Type B pancreatic cell (in vitro differentiated cells): ENCODE measurements around the gene OR2M2. TPM values are rescaled to one million over a fixed set of nuclear protein-coding genes. Genes with fewer than 3 reads are reported as not detected.

Experiments used
- DNase-seq: peaks from one replicate; pipeline ENCODE4 v3.0.0; 2021; ENCODE audit warnings: mixed read lengths; ENCODE audit not compliant: unreplicated experiment; ENCODE audit errors: extremely low spot score
- H3K27ac Mint-ChIP-seq: 2 replicates; pipeline ENCODE4 v1.8.0; 2021; ENCODE audit warnings: mild to moderate bottlenecking, mixed read lengths
- H3K27me3 Mint-ChIP-seq: 2 replicates; pipeline ENCODE4 v1.8.0; 2021; ENCODE audit warnings: mixed read lengths
- H3K36me3 Mint-ChIP-seq: 2 replicates; pipeline ENCODE4 v1.8.0; 2021; ENCODE audit warnings: mixed read lengths
- H3K4me1 Mint-ChIP-seq: one replicate; pipeline ENCODE4 v1.8.0; 2021; ENCODE audit warnings: mixed read lengths; ENCODE audit not compliant: unreplicated experiment
- H3K4me3 Mint-ChIP-seq: 2 replicates; pipeline ENCODE4 v1.8.0; 2021; ENCODE audit warnings: mild to moderate bottlenecking, mixed read lengths
- H3K9me3 Mint-ChIP-seq: 2 replicates; pipeline ENCODE4 v1.8.0; 2021; ENCODE audit warnings: mixed read lengths
- CTCF ChIP-seq: fragments of 200-600 bp; sonication (generic); conservative IDR thresholded peaks from 2 replicates; pipeline ENCODE4 v1.5.0; 2021; ENCODE audit warnings: antibody characterized with exemption, mild to moderate bottlenecking
- total RNA-seq: library from RNA; stranded (reverse); gene quantifications from 2 replicates; pipeline ENCODE4 v1.2.1, GENCODE V29; 2021; ENCODE audit warnings: low replicate concordance

The OR2M2 gene
- total RNA-seq, 1 donor from 2014 or later: not detected

DNA sequence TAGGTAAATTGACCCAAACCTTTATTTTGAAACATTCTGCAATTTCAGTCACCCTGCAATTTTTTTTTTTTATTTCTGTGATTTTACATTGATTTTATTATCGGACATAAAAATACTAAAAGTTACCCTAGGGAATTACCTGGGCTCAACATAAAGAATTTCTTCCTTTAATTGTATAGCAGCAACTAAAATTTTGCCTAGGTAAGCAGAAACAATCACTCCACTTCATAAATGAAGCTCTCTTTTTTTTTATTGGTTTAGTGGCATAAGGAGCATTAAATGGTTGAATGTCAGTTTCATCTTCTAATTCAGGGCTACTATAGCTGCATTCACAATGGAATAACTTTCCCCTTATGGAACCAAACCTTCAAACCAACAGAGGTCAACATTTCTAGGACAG, 41.3 kb downstream of the OR2M2 start:
- H3K4me1 Mint-ChIP-seq: no peaks in the 10 kb centered on the region
- H3K9me3 Mint-ChIP-seq: peaks cover 5% of the 10 kb centered on the region
- H3K27ac Mint-ChIP-seq: no peak overlapping the region
- DNase-seq: no peak
- no peaks in the 10 kb centered on the region for H3K36me3 Mint-ChIP-seq
- TF ChIP-seq CTCF: no peak
- H3K27me3 Mint-ChIP-seq: no peaks in the 10 kb centered on the region
- H3K4me3 Mint-ChIP-seq: no peak overlapping the region

DNA sequence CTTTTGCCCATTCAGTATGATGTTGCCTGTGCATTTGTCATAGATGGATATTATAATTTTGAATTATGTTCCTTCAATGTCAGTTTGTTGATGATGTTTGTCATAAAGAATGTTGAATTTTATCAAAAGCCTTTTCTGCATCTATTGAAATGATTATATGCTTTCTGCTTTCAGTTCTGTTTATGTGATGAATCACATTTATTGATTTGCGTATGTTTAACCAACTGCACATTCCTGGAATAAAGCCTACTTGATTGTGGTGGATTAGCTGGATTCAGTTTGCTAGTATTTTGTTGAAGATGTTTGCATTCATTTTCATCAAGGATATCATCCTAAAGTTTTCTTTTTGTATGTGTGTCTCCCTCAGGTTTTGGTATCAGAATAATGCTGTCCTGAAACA, 50.9 kb downstream of the OR2M2 start:
- peaks cover 9% of the 10 kb centered on the region for H3K9me3 Mint-ChIP-seq

DNA sequence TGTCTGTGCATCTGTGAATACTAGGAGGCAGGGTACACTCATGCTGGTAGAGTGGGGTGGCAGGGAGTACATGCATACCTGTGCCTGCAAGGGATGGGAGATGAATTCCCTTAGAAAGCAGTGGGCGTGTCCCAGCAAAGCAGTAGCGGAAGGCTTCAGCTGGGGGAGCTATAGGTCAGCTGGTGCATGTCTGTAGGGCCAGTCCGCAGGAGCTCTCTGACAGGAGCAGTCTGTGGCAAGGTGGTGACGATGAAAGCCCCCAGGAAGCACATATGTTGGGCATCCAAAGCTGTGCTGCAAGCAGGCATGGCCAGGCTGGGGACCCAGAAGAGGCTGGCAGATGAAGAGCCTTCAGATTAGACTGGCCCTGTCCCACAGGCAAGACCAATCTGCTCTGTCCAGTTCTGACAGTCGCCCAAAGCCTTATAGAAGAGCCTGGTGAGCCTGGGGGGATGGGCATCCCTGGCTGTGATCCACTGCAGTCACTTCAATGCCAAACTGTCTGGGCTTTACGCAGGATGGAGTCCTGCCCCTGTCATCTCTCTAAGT, 54.8 kb downstream of the OR2M2 start:
- TF ChIP-seq CTCF: no peak
- Mint-ChIP-seq H3K27me3 (no peaks in the 10 kb centered on the region), H3K4me3 (no peak overlapping the region), H3K9me3 (peaks cover 5% of the 10 kb centered on the region), H3K4me1 (no peaks in the 10 kb centered on the region), H3K27ac (no peak overlapping the region), H3K36me3 (no peaks in the 10 kb centered on the region)
- DNase-seq: no peak

More for the DNA sequence above, 50.9 kb downstream of the OR2M2 start:
- Mint-ChIP-seq H3K4me3 (no peak overlapping the region), H3K4me1 (no peaks in the 10 kb centered on the region), H3K27ac (no peak overlapping the region), H3K27me3 (no peaks in the 10 kb centered on the region), H3K36me3 (no peaks in the 10 kb centered on the region)
- no peak for DNase-seq
- TF ChIP-seq CTCF: no peak

Other genes starting within 250 kb of the OR2M2 start
- gene OR2AJ1, start 249.9 kb upstream of the OR2M2 start, total RNA-seq: not detected in 2 replicates
- gene OR2L8, start 226.0 kb upstream of the OR2M2 start, total RNA-seq: not detected in 2 replicates
- not detected in 2 replicates for gene OR2AK2, start 209.6 kb upstream of the OR2M2 start, total RNA-seq
- not detected in 2 replicates for gene OR2L5, start 161.2 kb upstream of the OR2M2 start, total RNA-seq
- 0.07 and 0.14 TPM in 2 replicates for gene OR2L2, start 144.8 kb upstream of the OR2M2 start, total RNA-seq
- gene OR2L3, start 128.0 kb upstream of the OR2M2 start, total RNA-seq: not detected in 2 replicates
- gene OR2L13, start 79.6 kb upstream of the OR2M2 start, total RNA-seq: not detected in 2 replicates
- not detected in 2 replicates for gene OR2M5, start 29.7 kb upstream of the OR2M2 start, total RNA-seq
- gene OR2M3, start 22.4 kb downstream of the OR2M2 start, total RNA-seq: not detected in 2 replicates
- gene OR2M4, start 56.6 kb downstream of the OR2M2 start, total RNA-seq: not detected in 2 replicates
- gene OR2T33, start 103.2 kb downstream of the OR2M2 start, total RNA-seq: not detected in 2 replicates
- gene OR2T12, start 128.6 kb downstream of the OR2M2 start, total RNA-seq: not detected in 2 replicates
- gene OR2M7, start 149.7 kb downstream of the OR2M2 start, total RNA-seq: not detected in 2 replicates
- not detected in 2 replicates for gene OR14C36, start 174.0 kb downstream of the OR2M2 start, total RNA-seq
- gene OR2T4, start 186.8 kb downstream of the OR2M2 start, total RNA-seq: not detected in 2 replicates
- gene OR2T6, start 200.9 kb downstream of the OR2M2 start, total RNA-seq: not detected in 2 replicates
- gene OR2T1, start 228.2 kb downstream of the OR2M2 start, total RNA-seq: not detected in 2 replicates